HG02852 (cell line): Measurements from ENCODE around the gene ELOA.
A peak's percentile ranks its signal among the peaks of the same experiment; 100 is the strongest.
"Not testable (repeated sequence)": the region's sequence is repeated elsewhere in the genome, so short reads cannot be mapped to it uniquely, and the experiment has no call there.

Experiments used
- ATAC-seq: cut with Tn5 transposase; IDR thresholded peaks from one replicate; pipeline ENCODE4 v1.9.1; 2021; ENCODE audit warnings: mild to moderate bottlenecking, moderate library complexity; ENCODE audit not compliant: unreplicated experiment

Gene ELOA

GRCh38 chr1:23799255-23799569 is 55.9 kb downstream of the ELOA start:
- ATAC-seq = no peak

GRCh38 chr1:23799570-23800399 is 56.5 kb downstream of the ELOA start:
- ATAC-seq = peak; percentile 5

GRCh38 chr1:23800400-23801337 is 57.4 kb downstream of the ELOA start, which contains the start of gene GALE:
GALE (minus strand) TSS chr1:23800754; CDS start chr1:23799007, 1,747 bp downstream.
- ATAC-seq = peak; percentile 86

- no peak for ATAC-seq
Observed at GRCh38 chr1:23801338-23801748, 58.1 kb downstream of the ELOA start.

GRCh38 chr1:23801876-23802275 is 58.6 kb downstream of the ELOA start:
- ATAC-seq = no peak

GRCh38 chr1:23802809-23803342 is 59.6 kb downstream of the ELOA start:
- not testable (repeated sequence) for ATAC-seq

- no peak for ATAC-seq
Observed at GRCh38 chr1:23803674-23804073, 60.4 kb downstream of the ELOA start.

- ATAC-seq = no peak
Observed at GRCh38 chr1:23804183-23804835, 61.0 kb downstream of the ELOA start.

GRCh38 chr1:23805025-23805424 is 61.8 kb downstream of the ELOA start:
- no peak for ATAC-seq

- ATAC-seq = no peak
Observed at GRCh38 chr1:23806280-23806679, 63.0 kb downstream of the ELOA start.

- no peak for ATAC-seq
Observed at GRCh38 chr1:23807453-23807852, 64.2 kb downstream of the ELOA start.

GRCh38 chr1:23809751-23810171 is 66.5 kb downstream of the ELOA start:
- ATAC-seq = peak; percentile 59

- ATAC-seq = peak; percentile 64
Observed at GRCh38 chr1:23810818-23811540, 67.7 kb downstream of the ELOA start.
